Measurements from ENCODE around the gene SUMF1. TPM values are rescaled to one million over a fixed set of nuclear protein-coding genes. Genes with fewer than 3 reads are reported as not detected.

The SUMF1 gene
- total RNA-seq, 4 donors from 2014 or later = 29.1 to 65.9 (median 48.0) TPM

- Histone ChIP-seq H3K27ac (peak overlapping the region in 3 of 4 donors; percentile 74 to 92 (median 82)), H3K4me1 (peaks cover 11 to 55% (median 13%) of the 10 kb centered on the region in 3 donors), H3K27me3 (peaks cover 0 to 13% (median 0%) of the 10 kb centered on the region in 4 donors), H3K36me3 (peaks cover 0 to 3% (median 0%) of the 10 kb centered on the region in 3 donors), H3K4me3 (peak overlapping the region in 3 of 4 donors; percentile 71 to 86 (median 82)), H3K9me3 (no peaks in the 10 kb centered on the region)
- WGBS, 2 donors = 19 to 55% methylated on average over 4 of the region's 4 CpGs
- intact Hi-C loops (cut with DNase I) = loop anchor here (10.0 kb wide), 1 partner anchor 140 kb away; no protein-coding TSS in a partner anchor
- DNase-seq = no peak
- TF ChIP-seq POLR2A (IDR thresholded peaks at IDR 0.05) = no peak
- no peak for TF ChIP-seq CTCF (IDR thresholded peaks at IDR 0.05)
Measured at GRCh38 chr3:4494895-4495264, 27.8 kb upstream of the SUMF1 start.

- H3K9me3 ChIP-seq = no peaks in the 10 kb centered on the region
- peaks cover 11 to 55% (median 13%) of the 10 kb centered on the region in 3 donors for H3K4me1 ChIP-seq
- peaks cover 0 to 13% (median 0%) of the 10 kb centered on the region in 4 donors for H3K27me3 ChIP-seq
- intact Hi-C loops (cut with DNase I) = loop anchor here (10.0 kb wide), 1 partner anchor 141 kb away; no protein-coding TSS in a partner anchor
- peak overlapping the region; percentile 23 to 92 (median 78) for H3K27ac ChIP-seq
- DNase-seq = no peak
- H3K4me3 ChIP-seq = peak overlapping the region; percentile 45 to 86 (median 76)
- TF ChIP-seq POLR2A (IDR thresholded peaks at IDR 0.05) (no peak), CTCF (IDR thresholded peaks at IDR 0.05) (no peak)
- no peaks in the 10 kb centered on the region for H3K36me3 ChIP-seq
- WGBS, 2 donors = 7 to 11% methylated on average over 24 to 25 of the region's 28 CpGs
Measured at GRCh38 chr3:4493941-4494894, 27.1 kb upstream of the SUMF1 start.

GRCh38 chr3:4493014-4493940 is 26.2 kb upstream of the SUMF1 start, which contains the start of gene ITPR1:
Gene ITPR1 (plus strand): TSS chr3:4493348. CDS start chr3:4516492, 23,144 bp downstream.
- 0 to 1% methylated on average over 8 to 20 of the region's 47 CpGs for whole genome bisulfite sequencing, 2 donors
- Histone ChIP-seq H3K4me1 (peaks cover 11 to 55% (median 13%) of the 10 kb centered on the region in 3 donors), H3K27me3 (peaks cover 0 to 13% (median 0%) of the 10 kb centered on the region in 4 donors)

More at GRCh38 chr3:4493014-4493940, 26.2 kb upstream of the SUMF1 start, which contains the start of gene ITPR1:
- Histone ChIP-seq H3K4me3 (peak within 1 kb of the TSS; percentile 45 to 86 (median 76)), H3K9me3 (no peaks in the 10 kb centered on the region), H3K27ac (peak within 1 kb of the TSS; percentile 77 to 92 (median 86)), H3K36me3 (no peaks in the 10 kb centered on the region)
- TF ChIP-seq POLR2A (IDR thresholded peaks at IDR 0.05) (peak in 3 of 4 donors; percentile 99 to 100 (median 99)), CTCF (IDR thresholded peaks at IDR 0.05) (no peak)
- intact Hi-C loops (cut with DNase I) = loop anchor here (10.0 kb wide), 1 partner anchor 142 kb away; no protein-coding TSS in a partner anchor
- DNase-seq = peak; percentile 99
